CD4-positive, alpha-beta T cell treated with Interleukin-6 for 4 hours (primary cell): ENCODE data around the gene GREB1L.
"Not testable (repeated sequence)": the region's sequence is repeated elsewhere in the genome, so short reads cannot be mapped to it uniquely, and the experiment has no call there.

Experiments
- DNase-seq: peaks from one replicate; pipeline ENCODE4 v3.0.0-alpha.2; 2020; ENCODE audit warnings: mixed read lengths

The GREB1L gene

GRCh38 chr18:21242141-21242779, at the start of gene GREB1L:
Gene GREB1L, plus strand, starts transcription at chr18:21242232. Its CDS starts 141,287 bp downstream, at chr18:21383519.
- DNase-seq, result no peak

- no peak for DNase-seq
Observed at GRCh38 chr18:21192308-21192624, 49.8 kb upstream of the GREB1L start.

- DNase-seq, result no peak
Observed at GRCh38 chr18:21194871-21195771, 46.9 kb upstream of the GREB1L start.

DNA sequence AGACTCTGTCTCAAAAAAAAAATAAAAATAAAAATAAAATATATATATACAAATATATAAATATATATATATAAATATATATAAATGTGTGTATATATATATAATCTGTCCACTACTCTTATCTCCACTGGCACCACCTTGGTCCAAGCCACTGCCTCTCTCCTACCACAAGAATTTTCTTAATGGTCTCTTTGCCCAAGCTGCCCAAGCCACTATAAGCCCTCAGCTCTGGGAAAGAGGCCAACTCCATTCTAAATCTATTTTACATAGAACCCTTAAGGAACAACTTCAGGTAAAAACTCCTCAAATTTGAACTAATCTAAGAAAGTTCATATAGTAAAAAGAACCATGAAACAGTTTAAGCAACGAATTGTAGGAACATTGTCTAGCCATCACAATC, 45.6 kb upstream of the GREB1L start:
- DNase-seq, result no peak

GRCh38 chr18:21203126-21203525, 38.9 kb upstream of the GREB1L start:
- no peak for DNase-seq

GRCh38 chr18:21203542-21204241, 38.3 kb upstream of the GREB1L start:
- DNase-seq, result no peak

DNA sequence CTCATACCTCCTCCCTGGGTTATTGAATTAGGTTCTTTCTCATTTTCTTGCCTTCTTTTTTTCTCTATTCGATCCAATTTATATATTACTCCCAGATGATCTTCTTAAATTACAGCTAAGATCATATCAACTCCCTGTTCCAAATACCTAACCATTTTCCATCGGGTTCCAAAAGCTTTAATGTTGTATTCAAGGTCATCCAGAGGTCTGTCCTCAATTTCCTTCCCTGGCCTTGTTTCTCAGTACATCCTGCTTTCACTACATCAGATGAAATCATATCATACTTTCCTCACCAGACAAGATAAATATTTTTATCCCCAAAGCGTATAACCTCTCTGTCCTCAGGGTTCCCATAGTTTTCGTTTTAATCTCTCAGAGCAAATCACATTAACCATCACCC, 36.3 kb upstream of the GREB1L start:
- DNase-seq, result no peak

DNA sequence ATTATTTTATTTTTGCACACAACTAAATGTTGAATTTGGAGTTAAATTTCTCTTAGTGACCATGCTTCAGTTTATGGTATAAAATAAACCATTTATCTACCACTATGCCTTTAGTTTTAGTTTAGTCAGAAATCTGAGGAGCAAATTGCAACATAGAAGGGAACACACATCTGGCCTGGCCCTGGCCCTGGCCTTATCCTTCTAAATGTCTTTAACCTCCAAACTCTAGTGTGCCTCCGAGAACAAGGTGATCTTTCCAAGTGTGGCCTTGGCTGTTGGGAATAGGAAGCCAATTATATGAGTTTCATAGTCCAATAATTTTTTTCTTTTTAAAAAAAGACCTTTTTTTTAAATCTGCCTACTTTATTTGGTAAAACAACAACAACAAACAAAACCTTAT, 31.8 kb upstream of the GREB1L start:
- DNase-seq, result no peak

GRCh38 chr18:21210784-21211183, 31.2 kb upstream of the GREB1L start:
- DNase-seq, result no peak

DNA sequence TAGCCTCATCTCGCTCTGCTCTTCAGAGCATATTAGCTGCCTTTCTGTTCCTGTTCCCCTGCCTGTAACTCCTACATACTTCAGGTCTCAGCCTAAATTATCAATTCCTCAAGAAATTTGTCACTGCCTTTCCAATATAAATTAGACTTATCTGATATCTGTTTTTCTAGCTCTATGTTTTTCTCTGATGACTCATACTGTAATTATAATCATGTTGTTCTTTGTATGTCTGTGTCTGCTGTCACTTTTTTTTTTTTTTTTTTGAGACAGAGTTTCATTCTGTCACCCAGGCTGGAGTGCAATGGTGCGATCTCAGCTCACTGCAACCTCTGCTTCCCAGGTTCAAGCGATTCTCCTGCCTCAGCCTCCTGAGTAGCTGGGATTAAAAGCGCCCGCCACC, 27.6 kb upstream of the GREB1L start:
- DNase-seq, result not testable (repeated sequence)

- DNase-seq, result no peak
Observed at GRCh38 chr18:21215490-21215889, 26.5 kb upstream of the GREB1L start.

GRCh38 chr18:21218862-21219261, 23.2 kb upstream of the GREB1L start:
- no peak for DNase-seq

- DNase-seq, result no peak
Observed at GRCh38 chr18:21230436-21230835, 11.6 kb upstream of the GREB1L start.

- DNase-seq, result no peak
Observed at GRCh38 chr18:21241301-21242048, 557 bp upstream of the GREB1L start.

DNA sequence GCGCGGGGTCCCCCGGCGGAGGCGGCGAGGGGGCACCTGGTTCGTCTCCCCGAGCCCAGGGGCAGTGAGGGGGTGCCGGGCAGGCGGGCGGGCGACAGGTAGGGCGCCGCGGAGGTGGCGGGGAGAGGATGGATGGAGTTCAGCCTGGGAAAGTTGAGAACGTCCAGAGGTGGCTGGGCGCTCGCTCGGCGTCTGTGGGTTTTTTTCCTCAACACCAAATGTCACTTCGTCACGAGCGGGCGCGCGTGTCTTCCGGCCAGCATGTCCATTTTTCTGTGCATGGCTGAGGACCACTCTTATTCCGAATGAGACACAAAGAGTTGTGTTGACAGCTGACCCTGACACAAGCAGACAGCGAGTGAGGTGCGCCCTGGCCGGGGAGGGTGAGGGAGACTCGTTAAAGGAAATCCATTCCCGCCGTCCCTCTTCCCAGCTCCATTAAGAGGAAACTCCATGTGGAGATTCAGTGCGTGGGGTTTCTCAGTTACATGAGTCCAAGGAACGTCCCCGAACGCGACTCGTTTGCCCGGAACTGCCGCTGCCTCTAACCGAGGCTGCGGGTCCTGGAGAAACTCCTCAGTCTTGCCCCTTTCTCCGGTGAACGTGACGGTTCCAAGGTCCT, 859 bp downstream of the GREB1L start:
- no peak for DNase-seq

GRCh38 chr18:21254576-21254975, 12.5 kb downstream of the GREB1L start:
- no peak for DNase-seq

DNA sequence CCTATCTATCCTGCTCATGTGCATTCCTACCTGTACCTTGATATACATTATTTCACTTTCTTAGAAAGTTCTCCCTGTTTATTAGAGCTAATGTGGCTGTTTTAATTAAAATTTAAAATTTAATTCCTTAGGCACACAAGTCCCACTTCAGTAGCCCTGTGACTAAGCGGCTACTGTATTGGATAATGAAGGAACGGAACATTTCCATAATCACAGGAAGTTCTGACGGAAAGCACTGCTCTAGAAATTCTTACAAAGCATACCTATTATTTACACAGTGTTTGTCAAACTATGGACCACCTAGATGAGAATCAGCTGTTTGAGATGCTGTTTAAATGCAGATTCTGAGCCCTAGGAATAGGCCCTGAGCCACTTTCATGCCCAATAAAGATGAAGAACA, 13.2 kb downstream of the GREB1L start:
- no peak for DNase-seq

GRCh38 chr18:21257386-21257785, 15.4 kb downstream of the GREB1L start:
- no peak for DNase-seq

DNA sequence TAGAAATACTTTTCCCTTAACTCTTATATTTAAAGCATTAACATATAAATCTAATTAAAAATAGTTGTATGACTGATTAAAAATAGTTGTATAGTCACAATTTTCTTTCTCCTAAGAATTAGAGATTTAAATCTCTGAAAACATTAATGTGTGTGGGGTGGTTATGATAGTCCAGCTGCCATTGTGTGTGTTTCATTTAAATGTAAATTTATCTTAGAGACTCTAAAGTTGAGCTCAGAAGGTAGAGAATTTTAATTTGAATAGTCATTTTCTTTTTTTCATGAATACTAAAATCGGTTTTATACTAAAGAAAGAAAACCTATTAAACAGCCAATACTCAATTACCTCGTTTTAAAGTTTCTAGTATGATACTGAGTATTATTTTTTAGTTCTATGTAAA, 18.6 kb downstream of the GREB1L start:
- DNase-seq, result no peak

GRCh38 chr18:21261352-21261751, 19.3 kb downstream of the GREB1L start:
- no peak for DNase-seq

DNA sequence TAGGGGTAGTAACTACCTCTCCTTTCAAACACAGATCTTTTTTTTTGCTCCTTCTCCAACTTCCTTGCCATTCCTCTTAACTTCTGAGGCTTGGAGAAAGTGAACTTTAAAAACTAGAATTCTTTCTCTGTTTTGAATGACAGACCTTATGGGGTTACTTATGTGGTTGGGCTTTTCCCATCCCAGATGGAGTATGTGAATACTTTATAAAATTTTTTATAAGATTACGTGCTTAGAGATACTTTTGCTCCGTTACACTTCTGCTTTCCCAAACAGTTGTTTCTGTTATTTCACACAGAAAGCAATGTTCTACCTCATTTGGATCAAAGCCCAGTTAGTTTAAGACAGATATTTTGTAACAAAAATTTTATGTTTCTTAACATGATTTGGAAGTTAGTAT, 20.2 kb downstream of the GREB1L start:
- no peak for DNase-seq

- DNase-seq, result no peak
Observed at GRCh38 chr18:21262979-21263378, 20.9 kb downstream of the GREB1L start.

DNA sequence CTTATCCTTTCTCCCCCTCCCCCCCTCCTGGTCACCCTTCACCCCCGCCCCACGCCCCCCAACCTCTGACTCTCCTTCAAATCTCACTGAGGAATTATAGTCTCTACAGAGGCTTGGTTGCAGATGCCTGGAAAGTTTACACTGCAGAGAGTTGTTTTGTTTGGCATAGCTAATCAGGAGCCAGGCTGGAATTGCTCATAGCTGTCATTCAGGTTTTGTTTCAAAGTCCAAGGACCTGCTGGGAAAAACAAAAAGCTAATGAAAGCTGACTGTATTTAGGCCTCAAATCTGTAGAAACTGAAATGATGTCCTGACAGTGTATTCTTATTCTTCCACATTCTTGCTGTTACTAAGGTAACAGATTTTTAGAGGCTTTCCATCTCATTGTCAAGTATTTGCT, 22.6 kb downstream of the GREB1L start:
- no peak for DNase-seq
